K562 (cell line): ENCODE measurements around the gene CCDC77. TPM values are rescaled to one million over a fixed set of nuclear protein-coding genes. Genes with fewer than 3 reads are reported as not detected.

ENCODE experiments used
- ATAC-seq: fragments of 200-7000 bp; cut with Tn5 transposase; 3 replicates; pipeline ENCODE4 v1.9.1; 2020; ENCODE audit warnings: moderate library complexity
- BruUV-seq: library from RNA; stranded (reverse); fragments of 400-500 nt; replicated peaks from 2 replicates; lab custom pipeline; 2021; lab: Mats Ljungman, UMichigan
- CTCF ChIA-PET: fragments of 300-600 bp; formaldehyde crosslinking; extraction: SDS; loops from one replicate; lab custom pipeline; 2021; ENCODE audit warnings: low intra/inter-chr PET ratio; lab: Yijun Ruan, JAX
- POLR2A ChIA-PET: fragments of 300-600, 350-650 bp; sonication (Branson Sonifier 250); formaldehyde crosslinking; extraction: SDS; loops from one replicate; lab custom pipeline; 2021; ENCODE audit warnings: antibody characterized with exemption, inconsistent platforms; lab: Yijun Ruan, JAX
- DNase-seq, 4 experiments: peaks; one replicate each; pipeline versions ENCODE4 v3.0.0 to v3.0.0-alpha.2; 2011 to 2018; ENCODE audit warnings: low spot score in 3 of 4, mixed read lengths in 3 of 4; ENCODE audit errors: extremely low read depth in 1 of 4
- FAIRE-seq: peaks from 2 replicates; lab custom pipeline; 2011; peaks lifted over from hg19 to GRCh38; lab: Jason Lieb, UNC
- H2AFZ ChIP-seq: 2 replicates; pipeline ENCODE4 v1.6.0; 2011; ENCODE audit warnings: low read depth, low read length, control low read depth, inconsistent platforms
- H3K27ac ChIP-seq: fragments of 200-600 bp; 3 replicates; pipeline ENCODE4 v1.8.0; 2011; ENCODE audit warnings: low read depth, mild to moderate bottlenecking, control low read depth, inconsistent platforms, low read length, moderate library complexity, mixed read lengths; ENCODE audit errors: extremely low read depth
- H3K27me3 ChIP-seq, 2 experiments: fragments of 300-600 bp in 1 of 2; 2 replicates in 1 of 2; 3 replicates in 1 of 2; pipeline versions ENCODE4 v1.6.0 to v1.8.0; 2011; ENCODE audit warnings: inconsistent platforms in 2 of 2, low read length in 2 of 2, mild to moderate bottlenecking in 1 of 2, mixed read lengths in 1 of 2, moderate library complexity in 1 of 2; ENCODE audit not compliant: control insufficient read depth in 2 of 2, insufficient read depth in 2 of 2
- H3K36me3 ChIP-seq: fragments of 300-600 bp; 3 replicates; pipeline ENCODE4 v1.8.0; 2011; ENCODE audit warnings: mild to moderate bottlenecking, low read length, inconsistent platforms; ENCODE audit not compliant: control insufficient read depth, insufficient read depth
- H3K4me1 ChIP-seq, 2 experiments: fragments of 200-600 bp in 1 of 2; replicated peaks in 1 of 2; 2 replicates in 1 of 2; 3 replicates in 1 of 2; pipeline versions ENCODE4 v1.5.1 to v1.8.0; 2011; ENCODE audit warnings: inconsistent platforms in 2 of 2, low read length in 2 of 2, mild to moderate bottlenecking in 1 of 2, mixed read lengths in 1 of 2, moderate library complexity in 1 of 2; ENCODE audit not compliant: control insufficient read depth in 2 of 2, insufficient read depth in 2 of 2
- H3K4me2 ChIP-seq: 2 replicates; pipeline ENCODE4 v1.6.1; 2011; ENCODE audit warnings: low read length, control low read depth, inconsistent platforms, mixed read lengths; ENCODE audit not compliant: insufficient read depth
- H3K4me3 ChIP-seq: fragments of 200-600 bp; sonication (generic), shearing (Covaris generic); 2 replicates; pipeline ENCODE4 v1.5.1; 2016; ENCODE audit warnings: control low read depth, inconsistent platforms
- H3K79me2 ChIP-seq: fragments of 200-600 bp; 3 replicates; pipeline ENCODE4 v1.8.0; 2011; ENCODE audit warnings: low read length, inconsistent platforms; ENCODE audit not compliant: control insufficient read depth, insufficient read depth
- H3K9ac ChIP-seq, 2 experiments: 2 replicates each; pipeline versions ENCODE4 v1.6.0 to v1.6.1; 2011; ENCODE audit warnings: low read depth in 2 of 2, low read length in 2 of 2, control low read depth in 1 of 2, inconsistent platforms in 1 of 2, mild to moderate bottlenecking in 1 of 2, mixed read lengths in 1 of 2; ENCODE audit not compliant: insufficient read depth in 1 of 2
- H3K9me1 ChIP-seq: one replicate; pipeline ENCODE4 v1.6.0; 2011; ENCODE audit warnings: inconsistent platforms, mild to moderate bottlenecking, low read length, moderate library complexity; ENCODE audit not compliant: control insufficient read depth, insufficient read depth
- H3K9me3 ChIP-seq: replicated peaks from 2 replicates; pipeline ENCODE4 v1.5.1; 2011; ENCODE audit warnings: low read depth, low read length, inconsistent platforms; ENCODE audit not compliant: control insufficient read depth, insufficient read depth
- H4K20me1 ChIP-seq: replicated peaks from 2 replicates; pipeline ENCODE4 v1.6.1; 2011; ENCODE audit warnings: low read length, inconsistent platforms, mixed read lengths; ENCODE audit not compliant: control insufficient read depth, insufficient read depth
- CEBPZ ChIP-seq: fragments of 150-350 bp; IDR thresholded peaks from 2 replicates; pipeline ENCODE4 v1.6.1; 2014; ENCODE audit warnings: low read depth, mild to moderate bottlenecking, low read length, borderline replicate concordance
- E2F5 ChIP-seq: sonication (generic); formaldehyde crosslinking; IDR thresholded peaks from 2 replicates; pipeline ENCODE4 v1.8.0; 2022; ENCODE audit warnings: mild to moderate bottlenecking, missing genetic modification reagents
- FOS ChIP-seq: IDR thresholded peaks from 3 replicates; pipeline ENCODE4 v1.6.1; 2011; ENCODE audit not compliant: insufficient read length; ENCODE audit errors: extremely low read depth
- HMG20A ChIP-seq: fragments of 450-650 bp; formaldehyde crosslinking; conservative IDR thresholded peaks from 2 replicates; pipeline ENCODE4 v1.4.0; 2020; ENCODE audit warnings: mild to moderate bottlenecking, mixed read lengths
- MAFF ChIP-seq: IDR thresholded peaks from 2 replicates; pipeline ENCODE4 v1.6.1; 2012; ENCODE audit warnings: low read length, improper control_type of control experiment
- MYC ChIP-seq, 2 experiments: fragments of 250-450 bp in 1 of 2; sonication (Bioruptor Pico) in 1 of 2; IDR thresholded peaks; 2 replicates each; pipeline versions ENCODE4 v1.5.1 to v1.6.1; 2012 to 2021; ENCODE audit warnings: low read depth in 2 of 2, borderline replicate concordance in 1 of 2, improper control_type of control experiment in 1 of 2, low read length in 1 of 2, mild to moderate bottlenecking in 1 of 2, moderate library complexity in 1 of 2
- REST ChIP-seq, 2 experiments: fragments of 450-650 bp; formaldehyde crosslinking in 1 of 2; IDR thresholded peaks; 2 replicates each; pipeline versions ENCODE4 v1.4.0 to v1.6.1; 2014 to 2020; ENCODE audit warnings: mild to moderate bottlenecking in 2 of 2, borderline replicate concordance in 1 of 2, low read depth in 1 of 2
- ZNF785 ChIP-seq: fragments of 250-450 bp; sonication (Bioruptor Pico); IDR thresholded peaks from 2 replicates; pipeline ENCODE4 v1.4.0; 2020; ENCODE audit warnings: mild to moderate bottlenecking
- WGBS: fragments of 100-300 bp; shearing (Covaris generic); methylation state at CpG from one replicate; pipeline ENCODE4 v1.1.6; 2016; ENCODE audit warnings: low coverage, mixed read lengths; ENCODE audit not compliant: insufficient coverage; ENCODE audit errors: missing lambda C conversion rate; 5-methylcytosine and 5-hydroxymethylcytosine counted together
- in situ Hi-C: fragments of 300-500 bp; cut with MboI; formaldehyde crosslinking; loops from 4 replicates; pipeline ENCODE4 v1.15.0; 2018; ENCODE audit warnings: inconsistent platforms, mixed read lengths
- intact Hi-C: fragments of 100-400 bp; cut with micrococcal nuclease; formaldehyde crosslinking; loops from 2 replicates; pipeline ENCODE4 v1.14.2; 2022
- polyA plus RNA-seq, 8 experiments: library from polyadenylated mRNA; depleted of rRNA in 4 of 8; stranded (reverse) in 5 of 8; unstranded in 3 of 8; fragments of >200 nt; fragmentation: Nextera tagmentation in 2 of 8; fragmentation: Illumina TruSeq in 1 of 8; extraction: Ambion mirVana in 2 of 8; extraction: Trizol in 1 of 8; gene quantifications; 2 replicates each; pipeline versions ENCODE4 v1.2.1 to v1.2.3, GENCODE V29; 2011 to 2014; ENCODE audit warnings: inconsistent platforms in 1 of 8, missing spikeins in 1 of 8
- total RNA-seq, 7 experiments: library from RNA; depleted of rRNA in 6 of 7; stranded (reverse); fragments of >200 nt in 6 of 7; fragmentation: Illumina TruSeq in 2 of 7; extraction: Trizol in 2 of 7; gene quantifications; 2 replicates each; pipeline versions ENCODE4 v1.2.1 to v1.2.3, GENCODE V29; 2011 to 2021; ENCODE audit warnings: low replicate concordance in 1 of 7

Gene CCDC77
- total and polyA plus RNA-seq, 9 of the 15 experiments (the other 6 are each of a cell fraction or from before 2014, with no cell fraction given) = 10.5 to 26.5 (median 17.8) TPM

- TF ChIP-seq MYC (IDR thresholded peaks at IDR 0.05; ENCODE audit: low read depth, low read length) = 0 out of 2 replicates have a peak, but pooled peaks have one; percentile 36
- no peak for TF ChIP-seq MYC (CRISPR knock-in tag; IDR thresholded peaks at IDR 0.05; ENCODE audit: borderline replicate concordance, low read depth)
- TF ChIP-seq, all 486 proteins: peak for 14
These were observed 565 bp downstream of the CCDC77 start (continued) for GRCh38 chr12:402029-402389.

GRCh38 chr12:414859-415258 is 13.4 kb downstream of the CCDC77 start:
- Histone ChIP-seq H3K4me3 (no peak overlapping the region), H3K9me1 (no peaks in the 10 kb centered on the region), H3K36me3 (peaks cover 42% of the 10 kb centered on the region), H3K4me1 (no peaks in the 10 kb centered on the region), H3K9ac (no peak overlapping the region), H3K4me2 (no peak overlapping the region), H3K27ac (no peak overlapping the region), H3K27me3 (no peaks in the 10 kb centered on the region), H3K79me2 (no peaks in the 10 kb centered on the region), H2AFZ (no peak overlapping the region), H3K9me3 (no peaks in the 10 kb centered on the region), H4K20me1 (no peaks in the 10 kb centered on the region)
- CTCF ChIA-PET = no interaction called here
- intact Hi-C loops (no loop called here), in situ Hi-C loops (no loop called here)
- BruUV-seq = no TSS peak
- POLR2A ChIA-PET = no interaction called here
- WGBS = 81% methylated on average over 2 of the region's 2 CpGs
- ATAC-seq = no peak
- FAIRE-seq = no peak
- no peak for DNase-seq
- no peak for TF ChIP-seq MAFF
- TF ChIP-seq E2F5 = no peak
- no peak for TF ChIP-seq HMG20A (CRISPR knock-in tag)
- no peak for TF ChIP-seq FOS
- TF ChIP-seq REST (IDR thresholded peaks at IDR 0.05; ENCODE audit: borderline replicate concordance) = no peak
- no peak for TF ChIP-seq REST (CRISPR knock-in tag; IDR thresholded peaks at IDR 0.05; ENCODE audit: low read depth)
- no peak for TF ChIP-seq ZNF785 (CRISPR knock-in tag)
- no peak for TF ChIP-seq CEBPZ
